GM18870 (cell line): ENCODE data around the gene TMOD2.
"Not testable (repeated sequence)": the region's sequence is repeated elsewhere in the genome, so short reads cannot be mapped to it uniquely, and the experiment has no call there.

ENCODE experiments used
- ATAC-seq: cut with Tn5 transposase; IDR thresholded peaks from one replicate; pipeline ENCODE4 v1.9.1; 2021; ENCODE audit warnings: moderate library complexity; ENCODE audit not compliant: unreplicated experiment

The TMOD2 gene

DNA sequence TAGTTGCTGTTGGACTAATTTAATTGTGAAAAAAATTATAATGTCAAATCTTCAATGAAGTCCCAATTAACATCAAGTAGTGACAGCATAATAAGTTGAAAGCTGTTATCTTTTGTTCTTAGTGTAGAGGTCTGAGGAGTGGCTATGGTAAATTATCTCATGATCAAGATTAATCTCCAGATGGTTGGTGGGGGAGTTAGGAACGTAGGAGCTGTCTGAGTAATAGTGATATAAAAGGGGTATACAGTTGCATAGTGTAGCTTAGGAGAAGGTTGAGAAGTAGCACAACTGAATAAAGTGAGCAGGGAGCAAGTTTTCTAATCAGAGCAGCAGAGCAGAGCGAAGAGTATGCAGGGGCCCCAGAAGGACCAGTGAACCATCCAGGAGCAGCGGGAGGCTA lies 19.5 kb downstream of the TMOD2 start:
- ATAC-seq: no peak

DNA sequence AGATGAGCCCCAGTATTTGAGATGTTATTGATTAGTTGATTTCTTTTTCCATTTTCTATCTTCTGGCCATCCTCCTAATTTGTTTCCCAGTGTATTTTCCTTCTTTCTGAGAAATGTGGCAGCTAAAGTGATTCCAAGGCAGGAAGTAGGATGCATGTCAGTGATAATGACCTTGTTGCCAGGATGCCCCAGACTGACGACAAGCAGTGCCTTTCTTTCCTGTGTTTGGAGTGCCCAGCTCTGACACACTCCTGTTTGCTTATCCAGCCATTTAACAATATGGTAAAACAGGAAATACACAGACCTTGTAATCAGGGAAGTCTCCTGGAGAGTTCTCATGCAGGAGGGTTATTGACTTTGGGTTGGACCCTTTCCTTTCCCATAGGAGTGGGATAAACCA lies 20.4 kb downstream of the TMOD2 start:
- ATAC-seq: no peak

DNA sequence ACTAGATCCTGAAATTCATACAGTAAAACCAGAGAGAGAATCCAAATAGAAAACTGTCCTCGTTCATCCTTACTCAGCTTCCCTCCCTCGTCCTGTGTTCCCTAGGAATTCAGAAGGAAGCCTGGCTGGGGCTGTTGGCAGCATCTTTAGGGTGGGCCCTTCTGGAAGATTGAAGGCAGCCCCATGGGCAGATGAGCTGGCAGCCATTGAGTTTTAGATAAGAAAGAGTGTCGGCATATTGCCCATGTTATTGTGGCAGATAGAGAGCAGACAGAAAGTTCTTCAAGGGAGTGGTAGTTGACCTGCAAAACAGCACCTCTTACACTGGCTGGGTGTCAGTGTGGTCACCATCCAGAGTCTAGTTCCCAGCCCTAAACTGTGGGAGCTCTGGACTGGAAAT lies 23.5 kb downstream of the TMOD2 start:
- ATAC-seq: no peak

DNA sequence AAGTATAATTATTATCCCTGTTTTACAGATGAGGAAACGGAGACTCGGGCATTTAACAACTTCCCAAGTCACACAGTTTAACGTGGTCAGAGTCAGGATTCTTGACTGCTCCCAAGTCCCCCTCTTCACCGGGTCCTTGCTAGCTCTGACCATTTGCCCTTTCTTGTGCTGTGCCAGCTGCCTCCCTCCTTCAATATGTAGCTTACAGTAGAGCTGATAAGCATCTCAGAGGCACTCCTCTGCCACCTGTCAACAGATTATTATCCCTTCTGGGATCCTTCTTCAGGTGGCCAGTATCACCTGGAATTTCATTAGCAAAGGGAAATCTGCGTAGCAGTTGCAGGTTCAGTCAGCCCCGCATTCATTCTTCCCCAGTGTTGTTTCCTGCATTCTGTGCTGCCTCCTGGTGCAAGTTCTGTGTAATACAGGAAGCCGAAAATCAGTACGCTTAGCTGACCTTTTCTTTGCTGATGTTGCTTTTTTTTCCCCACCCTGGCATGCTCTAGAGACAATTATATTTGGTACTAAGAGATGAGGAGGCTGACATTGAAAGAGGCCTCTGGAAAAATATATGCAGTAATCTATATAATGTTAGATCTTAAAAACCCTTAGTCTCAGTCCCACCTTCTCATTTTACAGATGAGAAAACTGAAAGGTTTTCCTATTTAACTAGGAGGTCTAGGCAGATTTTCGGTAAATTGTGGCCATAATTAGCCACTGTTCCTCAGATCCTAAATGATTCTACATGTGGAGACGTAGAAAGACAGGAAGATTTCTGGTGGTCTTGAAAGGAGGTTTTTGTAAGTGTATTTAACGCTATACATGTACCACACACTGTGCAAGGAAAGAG lies 24.8 kb downstream of the TMOD2 start:
- ATAC-seq: no peak

DNA sequence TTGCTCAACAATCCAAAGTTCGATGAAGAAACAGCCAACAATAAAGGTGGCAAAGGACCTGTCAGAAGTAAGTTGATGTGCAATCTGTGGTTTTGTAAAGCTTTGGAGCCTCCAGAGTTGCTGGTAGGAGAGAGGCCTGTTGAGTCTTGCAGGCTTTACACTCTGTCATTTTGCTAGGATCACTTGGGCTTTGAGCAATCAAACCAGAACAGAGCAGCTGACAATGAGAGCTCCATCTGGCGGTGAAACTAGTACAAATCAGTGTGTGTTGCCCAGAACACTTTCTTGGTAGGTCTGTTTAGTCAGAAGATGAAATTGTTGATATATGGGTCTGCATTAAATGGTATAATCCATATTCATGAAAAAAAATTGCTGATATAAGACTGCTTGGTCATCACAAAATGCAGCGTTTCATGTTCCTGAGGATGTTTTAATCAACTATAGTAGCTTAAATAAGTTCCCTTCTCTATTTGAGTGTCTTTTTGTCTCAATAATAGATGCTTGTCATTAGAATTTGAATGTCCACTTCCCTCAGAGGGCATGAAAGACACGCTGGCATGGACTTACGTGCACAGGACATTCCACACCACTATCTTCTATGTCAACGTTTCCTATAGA lies 25.7 kb downstream of the TMOD2 start:
- ATAC-seq: peak; percentile 73

DNA sequence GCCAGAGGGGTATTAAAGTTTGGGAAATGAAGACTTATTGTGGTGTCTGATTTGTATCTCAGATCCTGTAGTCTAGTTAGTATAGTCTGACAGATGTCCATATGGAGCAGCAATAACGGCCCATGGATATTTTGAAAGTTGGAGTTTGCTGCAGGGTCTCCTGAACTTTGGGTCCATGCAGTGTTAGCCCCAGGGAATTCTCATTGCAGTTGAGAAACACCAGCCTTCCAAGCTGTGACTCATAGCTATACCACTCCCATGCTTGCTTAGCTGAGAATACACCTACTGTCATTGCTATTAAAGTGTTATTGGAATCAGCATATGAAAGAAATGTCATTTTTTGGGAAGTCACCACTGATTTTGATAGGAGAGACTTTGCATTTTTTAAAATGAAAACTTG lies 29.2 kb downstream of the TMOD2 start:
- ATAC-seq: no peak

DNA sequence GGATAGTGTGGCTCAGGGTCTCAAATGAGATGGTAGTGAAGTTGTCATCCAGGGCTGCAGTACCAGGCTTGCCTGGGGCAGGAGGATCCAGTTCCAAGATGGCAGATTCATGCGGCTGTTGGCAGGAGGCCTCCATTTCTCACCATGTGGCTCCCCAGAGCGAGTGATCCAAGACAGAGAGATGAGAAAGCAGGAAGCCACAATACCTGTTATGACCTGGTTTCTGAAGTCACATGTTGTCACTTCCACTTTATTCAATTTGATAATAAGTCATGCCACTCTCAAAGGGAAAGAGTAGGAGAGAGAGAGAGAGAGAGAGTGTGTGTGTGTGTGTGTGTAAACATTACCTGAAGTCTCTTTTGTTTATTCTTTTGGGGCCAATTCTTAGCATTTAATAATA lies 30.1 kb downstream of the TMOD2 start:
- ATAC-seq: no peak

DNA sequence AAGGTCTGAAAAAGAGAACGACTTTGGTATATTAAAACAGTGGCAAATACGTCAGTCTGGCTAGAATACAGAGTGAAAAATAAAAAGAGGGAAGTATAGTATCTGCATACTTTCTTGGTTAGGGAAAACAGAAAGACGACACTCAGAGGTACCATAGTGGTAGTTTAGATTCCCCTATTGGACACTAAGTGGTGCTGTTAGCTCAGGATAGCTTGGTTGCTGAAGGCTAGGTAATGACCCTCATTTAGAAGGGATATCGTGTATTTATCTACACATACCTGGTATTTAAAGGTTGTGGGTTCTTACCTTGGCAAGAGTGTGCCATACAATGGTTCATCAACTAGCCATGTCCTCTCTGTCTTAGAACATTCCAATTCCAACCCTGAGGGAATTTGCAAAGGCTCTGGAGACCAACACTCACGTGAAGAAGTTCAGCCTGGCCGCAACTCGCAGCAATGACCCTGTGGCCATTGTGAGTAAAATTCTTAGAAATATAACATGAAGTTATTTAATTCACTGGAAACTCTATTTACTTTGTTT lies 31.0 kb downstream of the TMOD2 start:
- no peak for ATAC-seq

DNA sequence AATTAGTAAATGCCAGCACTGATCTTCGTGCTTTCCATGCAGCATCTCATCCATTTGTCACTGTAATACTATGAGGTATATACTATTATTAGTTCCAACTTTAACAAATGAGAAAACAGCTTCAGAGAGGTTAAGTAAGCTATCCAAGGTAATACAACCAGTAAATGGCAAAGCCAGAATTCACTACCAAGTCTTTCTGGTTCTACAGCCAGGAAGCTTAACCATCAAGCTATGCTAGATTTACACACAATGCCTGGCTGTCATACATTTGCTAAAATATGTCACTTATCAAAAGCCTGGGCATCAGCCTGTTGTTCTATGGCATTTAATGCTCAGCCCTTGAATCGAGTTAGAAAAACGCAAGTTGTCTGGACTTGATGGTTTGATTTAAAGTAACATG lies 32.6 kb downstream of the TMOD2 start:
- ATAC-seq: no peak

DNA sequence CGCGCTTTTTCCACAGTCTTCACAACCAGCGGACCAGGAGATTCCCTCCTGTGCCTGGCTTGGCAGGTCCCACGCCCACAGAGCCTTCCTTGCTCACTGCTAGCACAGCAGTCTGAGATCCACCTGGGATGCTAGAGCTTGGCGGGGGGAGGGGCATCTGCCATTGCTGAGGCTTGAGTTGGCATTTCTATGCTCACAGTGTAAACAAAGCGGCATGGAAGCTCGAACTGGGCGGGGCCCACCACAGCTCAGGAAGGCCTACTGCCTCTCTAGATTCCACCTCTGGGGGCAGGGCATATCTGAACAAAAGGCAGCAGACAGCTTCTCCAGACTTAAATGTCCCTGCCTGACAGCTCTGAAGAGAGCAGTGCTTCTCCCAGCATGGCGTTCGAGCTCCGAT lies 35.7 kb downstream of the TMOD2 start:
- ATAC-seq: not testable (repeated sequence)

DNA sequence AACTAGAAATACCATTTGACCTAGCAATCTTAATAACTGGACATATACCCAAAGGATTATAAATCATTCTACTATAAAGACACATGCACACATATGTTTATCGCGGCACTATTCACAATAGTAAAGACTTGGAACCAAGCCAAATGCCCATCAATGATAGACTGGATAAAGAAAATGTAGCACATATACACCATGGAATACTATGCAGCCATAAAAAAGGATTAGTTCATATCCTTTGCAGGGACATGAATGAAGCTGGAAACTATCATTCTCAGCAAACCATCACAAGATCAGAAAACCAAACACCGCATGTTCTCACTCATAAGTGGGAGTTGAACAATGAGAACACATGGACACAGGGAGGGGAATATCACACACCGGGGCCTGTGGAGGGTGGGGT lies 41.1 kb downstream of the TMOD2 start:
- ATAC-seq: not testable (repeated sequence)

DNA sequence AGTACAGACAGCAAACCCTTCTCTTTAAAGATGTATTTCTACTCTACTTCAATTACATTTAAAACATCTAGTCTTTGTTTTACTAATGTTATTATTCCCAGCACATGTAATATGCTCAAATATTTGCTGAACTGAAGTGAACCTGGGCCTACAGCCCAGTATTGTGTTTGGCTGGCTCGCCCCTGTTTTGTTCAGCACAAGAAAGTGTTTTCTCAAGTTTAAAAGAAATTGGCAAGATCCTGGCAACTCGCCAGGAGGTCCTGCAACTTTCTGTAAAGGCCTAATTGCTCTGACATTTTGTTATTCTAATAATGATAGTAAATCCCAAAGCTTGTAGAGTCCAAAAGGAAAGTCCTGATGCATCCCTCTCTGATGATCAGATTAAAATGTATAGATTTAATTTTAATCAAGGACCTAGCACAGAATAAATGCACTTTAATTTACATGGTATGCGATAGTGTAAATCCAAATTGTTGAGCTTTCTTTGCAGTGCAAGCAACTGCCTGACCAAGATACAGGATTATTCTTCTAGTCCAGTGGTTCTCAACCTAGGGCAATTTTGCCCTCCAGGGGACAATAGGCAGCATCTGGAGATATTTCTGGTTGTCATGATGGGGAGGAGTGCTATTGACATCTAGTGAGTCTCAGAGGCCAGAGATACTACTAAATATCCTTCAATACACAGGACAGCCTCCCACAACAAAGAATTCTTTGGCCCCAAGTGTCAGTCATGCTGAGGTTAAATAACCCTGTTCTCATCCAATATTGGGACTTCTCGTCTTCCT lies 42.3 kb downstream of the TMOD2 start:
- no peak for ATAC-seq

DNA sequence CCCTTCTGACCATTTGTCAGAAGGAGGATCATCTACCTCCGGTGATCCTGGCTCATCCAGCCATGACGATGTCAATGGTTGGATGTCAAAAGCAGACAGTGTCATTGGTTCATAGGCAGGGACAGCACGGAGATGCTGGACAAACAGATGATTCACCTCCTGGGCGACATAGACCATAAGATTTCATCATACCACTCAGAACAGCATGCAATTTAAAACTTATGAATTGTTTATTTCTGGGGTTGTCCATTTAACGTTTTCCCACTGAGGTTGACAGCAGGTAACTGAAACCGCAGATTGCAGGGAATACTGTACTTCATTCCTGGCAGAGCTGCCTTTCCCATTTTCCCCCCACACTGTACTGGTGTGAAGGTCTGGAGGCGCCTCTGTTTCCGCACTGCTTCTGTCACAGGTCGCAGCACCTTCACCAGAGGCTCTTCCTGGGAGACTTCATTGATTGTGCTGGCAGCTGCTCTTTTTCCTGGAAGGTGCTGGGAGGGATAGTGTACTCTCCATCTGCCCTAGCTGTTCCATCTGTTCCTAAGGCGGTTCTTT lies 45.5 kb downstream of the TMOD2 start:
- no peak for ATAC-seq

DNA sequence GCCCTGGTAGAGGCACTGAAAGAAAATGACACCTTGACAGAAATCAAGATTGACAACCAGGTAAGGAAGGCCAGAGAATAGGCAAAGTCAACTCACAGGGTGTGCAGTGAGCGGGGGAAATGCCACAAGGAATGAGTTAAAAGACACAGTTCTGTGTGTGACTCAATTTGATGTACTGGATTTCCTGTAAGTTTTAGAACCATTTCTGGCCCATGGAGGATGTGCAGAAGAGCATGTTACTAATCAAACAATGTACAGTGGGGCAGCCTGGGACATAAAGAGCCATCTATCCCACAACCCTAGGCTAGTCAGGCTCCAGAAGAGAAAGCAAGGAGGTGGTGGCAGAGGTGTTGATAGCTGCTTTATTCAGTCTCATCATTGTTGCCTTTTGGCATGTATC lies 46.9 kb downstream of the TMOD2 start:
- no peak for ATAC-seq

DNA sequence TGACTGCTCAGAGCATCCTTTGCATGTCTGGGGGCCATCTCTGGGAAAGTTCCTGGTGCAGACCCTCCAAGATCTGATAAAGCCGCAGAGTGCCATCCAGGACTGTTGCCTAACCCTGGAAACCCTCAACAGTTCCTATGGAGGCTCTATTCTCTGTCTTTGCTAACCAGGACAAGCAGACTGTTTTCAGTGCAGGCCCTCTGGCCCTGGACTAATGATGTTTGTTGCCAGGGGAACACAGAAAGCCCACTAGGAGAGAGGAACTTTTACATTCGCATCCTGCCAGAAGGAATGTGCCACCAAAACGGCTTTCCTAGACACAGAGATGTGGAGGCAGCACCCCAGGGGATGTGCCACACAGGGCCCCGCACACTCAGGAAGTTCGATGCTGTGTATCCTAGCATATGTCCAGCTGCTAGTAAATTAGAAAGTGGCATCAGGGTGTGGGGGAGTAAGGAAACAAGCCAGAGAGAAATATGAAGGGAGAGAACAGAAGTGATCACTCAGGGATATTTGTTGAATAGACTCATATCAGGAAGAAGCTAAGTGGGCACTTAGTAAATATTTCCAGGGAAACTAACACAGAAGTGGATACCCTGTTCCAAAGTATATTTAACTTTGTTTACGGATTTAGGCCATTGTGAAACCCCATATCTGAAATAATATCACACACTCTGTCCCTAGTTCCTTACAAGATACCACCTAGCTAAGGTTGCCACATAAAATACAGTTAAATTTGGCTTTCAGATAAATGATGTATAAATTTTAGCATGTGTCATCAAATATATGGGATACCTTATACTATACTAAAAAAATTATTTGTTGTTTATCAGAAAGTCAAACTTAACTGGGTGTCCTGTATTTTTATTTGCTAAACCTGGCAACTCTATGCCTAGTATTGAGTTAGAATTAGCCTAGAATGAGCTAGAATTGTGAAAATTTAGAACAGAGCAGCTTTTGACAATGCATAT lies 48.2 kb downstream of the TMOD2 start:
- no peak for ATAC-seq

DNA sequence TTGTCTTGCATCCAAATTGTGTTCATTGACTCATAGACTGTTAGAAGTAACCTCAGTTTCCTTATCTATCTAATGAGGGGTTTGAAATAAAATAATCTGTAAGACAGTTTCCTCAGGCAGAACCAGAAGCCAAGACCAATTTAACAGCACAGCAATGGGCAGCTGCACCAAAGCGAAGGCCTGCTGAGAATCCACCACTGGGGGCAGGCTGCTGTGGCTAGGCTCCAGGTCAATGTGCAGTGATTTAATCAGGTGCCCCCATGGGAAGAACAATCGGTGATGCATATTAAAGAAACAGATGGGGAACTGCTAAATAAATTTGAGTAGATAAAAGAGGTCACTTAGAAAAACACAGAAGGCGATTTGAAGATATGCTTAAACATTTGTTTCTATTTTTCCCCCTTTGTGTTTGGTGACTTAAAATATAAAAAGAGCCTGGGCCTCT lies 50.0 kb downstream of the TMOD2 start:
- ATAC-seq: no peak

DNA sequence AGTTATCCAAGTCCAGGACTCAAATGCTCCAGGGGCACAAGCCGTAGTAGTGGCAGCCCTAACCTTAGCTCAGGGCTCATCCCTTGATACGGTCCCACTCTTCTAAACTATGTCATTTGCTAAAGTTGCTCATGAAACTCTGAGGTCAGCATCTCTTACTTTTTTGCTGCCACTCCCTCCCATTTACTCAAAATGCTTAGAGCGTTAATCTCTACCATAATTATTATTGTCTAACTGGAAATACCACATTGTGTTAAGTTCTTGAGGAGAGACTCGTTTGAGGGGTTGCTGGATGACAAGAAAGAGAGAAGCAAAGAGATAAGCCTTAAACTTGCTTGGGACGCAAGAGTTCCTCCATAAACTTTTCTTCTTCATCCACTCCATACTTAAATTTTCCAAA lies 51.2 kb downstream of the TMOD2 start:
- ATAC-seq: no peak

DNA sequence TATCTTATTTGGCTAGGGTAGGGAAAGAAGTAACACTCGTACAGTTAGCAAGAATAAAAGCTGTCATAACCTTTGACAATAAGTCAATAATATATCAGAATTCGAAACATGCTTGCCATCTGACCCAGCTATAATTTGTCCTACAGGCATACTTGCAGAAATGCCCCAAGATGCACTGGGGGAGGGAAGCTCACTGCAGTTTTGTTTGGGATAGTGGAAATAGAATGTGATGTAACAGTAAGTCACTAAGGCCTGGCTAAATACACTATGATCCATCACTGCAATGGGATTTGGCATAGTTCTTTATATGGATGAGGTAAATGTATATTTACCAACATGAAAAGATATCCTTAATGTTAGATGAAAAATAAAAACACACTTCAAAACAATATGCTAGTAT lies 52.6 kb downstream of the TMOD2 start:
- no peak for ATAC-seq

DNA sequence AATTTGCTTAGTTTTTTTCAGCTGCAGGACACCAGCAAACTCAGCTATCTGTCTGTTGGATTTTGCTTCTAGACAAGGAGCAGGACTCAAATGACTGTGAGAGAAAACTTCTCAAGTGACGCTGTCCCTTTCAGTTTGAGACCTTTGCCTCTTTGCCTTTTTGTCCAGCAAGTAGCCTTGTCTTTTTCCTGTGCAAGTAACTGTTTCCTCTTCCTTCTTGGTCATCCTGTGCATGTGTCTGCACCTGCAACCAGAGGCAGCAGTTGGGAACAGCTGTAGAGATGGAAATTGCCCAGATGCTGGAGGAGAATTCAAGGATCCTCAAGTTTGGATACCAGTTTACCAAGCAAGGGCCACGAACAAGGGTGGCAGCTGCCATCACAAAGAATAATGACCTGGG lies 54.7 kb downstream of the TMOD2 start:
- no peak for ATAC-seq

DNA sequence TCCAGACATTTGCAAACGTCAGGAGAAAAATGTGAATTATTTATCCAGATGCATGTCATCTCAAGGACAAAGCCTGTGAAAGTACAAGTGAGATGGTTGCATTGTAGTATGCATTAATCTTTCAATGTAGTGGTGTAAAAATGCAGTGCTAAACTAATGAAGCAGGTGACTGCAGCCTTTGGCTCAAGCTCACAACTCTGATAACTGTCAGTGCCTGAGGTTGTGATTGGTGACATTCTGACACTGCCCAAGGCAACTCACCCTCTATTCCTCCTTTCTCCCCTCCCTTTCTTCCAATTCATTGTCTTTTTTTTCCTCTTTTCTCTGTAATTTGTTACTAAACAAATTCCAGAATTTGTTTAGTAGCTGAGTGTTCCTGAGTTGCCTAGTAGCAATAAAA lies 58.1 kb downstream of the TMOD2 start:
- no peak for ATAC-seq
